Stimulated activated CD4-positive, alpha-beta T cell treated with anti-CD3 and anti-CD28 coated beads, Interleukin-12 subunit alpha, Interleukin-12 subunit beta, amount 100 ng/mL, for 24 hours (primary cell): ENCODE data around the gene ENPP7.

Experiments used
- DNase-seq, 2 experiments: peaks; one replicate each; pipeline ENCODE4 v3.0.0-alpha.2; 2020; ENCODE audit warnings: low read depth in 2 of 2

The ENPP7 gene

DNA sequence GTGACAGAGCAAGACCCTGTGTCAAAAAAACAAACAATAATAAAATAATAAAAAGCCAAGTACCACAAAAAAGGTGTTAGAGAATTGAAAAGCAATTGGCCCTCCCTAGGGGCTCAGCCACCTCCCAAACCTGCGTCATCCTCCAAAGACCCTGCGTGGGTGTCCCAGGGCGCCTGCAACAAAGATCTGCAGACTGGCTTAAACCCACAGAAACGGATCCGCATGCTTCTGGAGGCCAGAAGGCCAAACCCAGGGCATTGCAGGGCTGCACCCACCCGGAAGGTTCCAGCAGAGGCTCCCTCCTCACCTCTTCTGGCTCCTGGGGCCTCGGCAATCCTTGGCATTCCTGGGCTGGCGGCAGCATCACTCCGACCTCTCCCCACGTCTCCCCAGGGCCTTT, 1.5 kb downstream of the ENPP7 start:
- no peak for DNase-seq

DNA sequence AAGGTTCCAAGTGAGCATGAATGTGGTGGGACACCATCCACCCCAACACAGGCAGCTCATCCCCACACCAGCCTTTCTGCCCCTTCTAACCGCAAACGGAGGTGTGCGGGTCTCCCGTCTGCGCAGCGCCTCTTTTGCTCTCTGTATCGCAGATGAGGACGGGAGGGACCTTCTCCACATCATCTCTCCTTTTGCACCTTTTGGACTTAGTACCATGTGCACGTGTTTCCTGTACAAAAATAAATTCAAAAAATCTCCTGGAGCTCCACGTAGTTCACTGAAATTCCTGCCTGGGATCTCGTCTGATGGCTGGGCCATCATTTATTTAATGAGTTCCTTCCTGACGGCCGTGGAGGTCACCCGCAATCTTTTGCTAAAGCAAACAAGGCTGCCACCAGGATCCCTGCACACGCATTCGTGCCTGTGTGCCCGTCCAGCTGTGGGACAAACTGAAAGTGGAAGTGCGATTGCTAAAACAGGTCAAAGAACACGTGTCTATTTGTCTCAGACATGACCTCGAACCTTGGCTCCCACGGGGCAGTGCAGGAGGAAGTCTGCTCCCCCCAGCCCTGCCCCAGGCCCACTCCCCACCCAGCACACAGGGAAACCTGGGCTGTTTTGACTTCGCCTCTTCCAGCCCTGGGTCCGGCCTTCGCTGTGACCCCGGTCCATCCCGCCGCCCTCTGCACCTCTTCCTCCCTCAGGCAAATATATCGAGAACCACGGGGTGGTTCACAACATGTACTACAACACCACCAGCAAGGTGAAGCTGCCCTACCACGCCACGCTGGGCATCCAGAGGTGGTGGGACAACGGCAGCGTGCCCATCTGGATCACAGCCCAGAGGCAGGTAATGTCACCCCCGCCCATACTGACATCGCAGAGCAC, 2.3 kb downstream of the ENPP7 start:
- DNase-seq: no peak

DNA sequence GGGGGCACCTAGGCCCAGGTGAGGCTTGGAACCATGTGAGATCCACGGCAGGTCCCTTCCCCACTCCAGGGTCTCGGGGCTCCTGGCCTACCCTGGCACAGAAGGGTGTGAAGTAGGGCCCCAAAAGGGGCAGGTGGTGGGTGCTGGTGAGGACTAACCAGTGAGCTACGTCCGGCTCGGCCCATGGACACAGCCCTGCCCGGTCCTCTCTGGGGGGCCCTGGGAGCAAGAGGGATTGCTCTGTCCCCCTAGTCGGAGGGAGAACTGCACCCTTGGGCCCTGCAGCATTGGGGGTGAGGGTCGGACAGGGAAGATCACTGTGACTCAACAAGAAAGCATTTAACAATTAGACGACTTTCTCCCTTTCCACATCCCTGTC, 2.9 kb downstream of the ENPP7 start:
- no peak for DNase-seq

DNA sequence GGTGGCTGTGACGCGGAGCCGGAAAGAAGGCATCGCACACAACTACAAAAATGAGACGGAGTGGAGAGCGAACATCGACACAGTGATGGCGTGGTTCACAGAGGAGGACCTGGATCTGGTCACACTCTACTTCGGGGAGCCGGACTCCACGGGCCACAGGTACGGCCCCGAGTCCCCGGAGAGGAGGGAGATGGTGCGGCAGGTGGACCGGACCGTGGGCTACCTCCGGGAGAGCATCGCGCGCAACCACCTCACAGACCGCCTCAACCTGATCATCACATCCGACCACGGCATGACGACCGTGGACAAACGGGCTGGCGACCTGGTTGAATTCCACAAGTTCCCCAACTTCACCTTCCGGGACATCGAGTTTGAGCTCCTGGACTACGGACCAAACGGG, 4.4 kb downstream of the ENPP7 start:
- DNase-seq: no peak

GRCh38 chr17:79737046-79737921, 6.5 kb downstream of the ENPP7 start:
- DNase-seq: no peak

GRCh38 chr17:79737922-79738578, 7.3 kb downstream of the ENPP7 start:
- no peak for DNase-seq

DNA sequence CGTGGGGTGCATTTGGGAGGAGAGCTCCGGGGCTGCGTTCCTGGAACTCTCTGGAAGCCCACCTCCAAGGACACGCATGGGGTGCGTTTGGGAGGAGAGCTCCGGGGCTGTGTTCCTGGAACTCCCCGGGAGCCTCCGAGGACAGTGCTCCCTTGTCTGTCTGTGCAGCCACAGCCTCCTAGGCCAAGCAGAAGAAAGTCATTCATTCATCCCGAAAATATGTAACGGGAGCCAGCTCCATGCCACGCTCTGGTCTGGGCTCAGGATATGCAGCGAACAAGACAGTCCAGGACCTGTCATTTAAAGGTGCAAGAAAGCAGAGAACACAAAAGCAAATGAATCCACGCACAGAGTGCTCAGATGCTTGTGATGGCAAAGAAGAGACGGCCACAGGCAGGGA, 7.9 kb downstream of the ENPP7 start:
- no peak for DNase-seq

GRCh38 chr17:79739148-79740062, 8.7 kb downstream of the ENPP7 start:
- DNase-seq: no peak

- no peak for DNase-seq
Observed at GRCh38 chr17:79740413-79740812, 9.7 kb downstream of the ENPP7 start.

DNA sequence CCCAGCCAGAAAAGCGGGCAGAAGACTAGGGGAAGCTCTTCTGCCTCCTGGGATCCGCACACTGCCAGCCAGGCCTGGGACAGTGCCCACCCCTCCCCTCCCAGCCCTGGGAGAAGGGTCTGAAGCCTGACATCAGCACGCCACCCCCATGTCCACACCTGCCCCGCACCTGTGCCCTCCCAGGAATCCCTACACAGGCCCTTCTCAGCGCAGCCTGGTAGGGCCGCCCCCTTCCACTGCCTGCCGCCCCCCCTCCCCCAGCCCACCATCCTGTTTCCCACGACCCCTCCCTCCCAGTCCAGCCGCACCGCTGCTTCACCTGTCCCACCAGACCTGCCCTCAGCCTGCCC, 10.6 kb downstream of the ENPP7 start:
- DNase-seq: no peak

DNA sequence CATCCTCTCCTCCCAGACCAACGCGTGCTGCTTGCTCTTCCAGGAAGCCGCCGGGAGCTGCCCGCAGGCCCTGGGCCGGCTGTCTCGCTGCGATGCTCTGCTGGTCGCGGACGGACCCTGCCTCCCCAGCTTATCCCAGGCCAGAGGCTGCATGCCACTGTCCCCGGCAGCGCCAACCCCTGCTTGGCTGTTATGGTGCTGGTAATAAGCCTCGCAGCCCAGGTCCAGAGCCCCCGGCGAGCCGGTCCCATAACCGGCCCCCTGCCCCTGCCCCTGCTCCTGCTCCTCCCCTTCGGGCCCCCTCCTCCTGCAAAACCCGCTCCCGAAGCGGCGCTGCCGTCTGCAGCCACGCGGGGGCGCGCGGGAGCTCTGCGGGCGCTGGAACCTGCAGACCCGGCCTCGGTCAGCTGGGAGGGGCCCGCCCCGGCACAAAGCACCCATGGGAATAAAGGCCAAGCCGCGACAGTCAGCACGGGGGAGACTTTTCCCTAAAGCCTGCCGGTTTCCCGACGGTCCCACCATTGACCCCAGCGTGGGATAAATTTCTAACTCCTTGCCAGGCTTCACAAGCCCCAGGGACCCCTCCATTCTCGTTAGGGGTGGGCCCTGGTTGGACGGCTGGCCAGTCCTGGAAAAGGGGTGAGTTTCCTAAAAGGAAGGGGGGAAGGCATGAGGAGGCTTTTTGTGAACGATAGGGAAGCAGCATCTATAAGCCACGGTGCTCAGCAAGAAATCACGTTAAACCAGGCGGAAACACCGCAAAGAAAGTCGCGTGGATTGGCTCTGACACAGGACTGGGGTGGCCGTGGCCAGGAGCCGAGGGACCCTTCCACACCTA, 11.2 kb downstream of the ENPP7 start:
- DNase-seq: peak; percentile 51 to 56

GRCh38 chr17:79742589-79742918, 11.8 kb downstream of the ENPP7 start:
- DNase-seq: no peak

GRCh38 chr17:79742951-79743476, 12.3 kb downstream of the ENPP7 start:
- no peak for DNase-seq

DNA sequence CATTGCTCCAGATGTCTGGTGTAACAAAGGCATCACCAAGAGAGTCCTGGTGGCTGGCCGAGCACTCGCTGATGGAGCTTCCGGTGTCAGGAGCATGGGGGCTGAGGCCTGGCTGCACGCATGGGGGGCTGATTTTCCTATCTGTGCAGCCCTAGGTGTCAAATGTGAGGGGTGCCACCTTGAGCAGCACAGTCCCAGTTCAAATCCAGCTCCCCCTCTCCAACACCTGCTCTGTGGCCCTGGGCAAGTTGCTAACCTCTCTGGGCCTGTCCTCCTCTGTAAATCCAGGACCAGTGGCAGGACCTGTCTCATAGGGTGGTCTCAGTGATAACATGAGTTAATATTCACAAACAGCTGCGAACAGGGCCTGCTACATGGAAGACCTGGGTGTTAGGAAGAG, 12.9 kb downstream of the ENPP7 start:
- DNase-seq: no peak

GRCh38 chr17:79745641-79746105, 14.9 kb downstream of the ENPP7 start:
- no peak for DNase-seq

- no peak for DNase-seq
Observed at GRCh38 chr17:79746889-79747507, 16.3 kb downstream of the ENPP7 start.

GRCh38 chr17:79747508-79748294, 17.0 kb downstream of the ENPP7 start:
- DNase-seq: no peak

GRCh38 chr17:79748295-79749099, 17.8 kb downstream of the ENPP7 start:
- no peak for DNase-seq
